ENCODE measurements around the gene GXYLT2.

The GXYLT2 gene

GRCh38 chr3:72942427-72942826, 54.6 kb downstream of the GXYLT2 start:
- no peaks in the 10 kb centered on the region for H3K27me3 ChIP-seq (ENCODE audit: control insufficient read depth, insufficient read depth, low read length)
- no peak overlapping the region for H3K4me3 ChIP-seq (ENCODE audit: low read depth, low read length)
- H3K27ac ChIP-seq (ENCODE audit: low read depth, low read length): no peak overlapping the region
- H3K9me3 ChIP-seq (ENCODE audit: control insufficient read depth, insufficient read depth, low read length): no peaks in the 10 kb centered on the region
- H3K4me1 ChIP-seq (ENCODE audit: control insufficient read depth, insufficient read depth, low read length): 0 out of 2 replicates have a peak, but pooled peaks cover 2% of the 10 kb centered on the region
- H3K9ac ChIP-seq (ENCODE audit: low read depth, low read length): no peak overlapping the region
- H3K36me3 ChIP-seq (ENCODE audit: control insufficient read depth, insufficient read depth, low read length): no peaks in the 10 kb centered on the region

DNA sequence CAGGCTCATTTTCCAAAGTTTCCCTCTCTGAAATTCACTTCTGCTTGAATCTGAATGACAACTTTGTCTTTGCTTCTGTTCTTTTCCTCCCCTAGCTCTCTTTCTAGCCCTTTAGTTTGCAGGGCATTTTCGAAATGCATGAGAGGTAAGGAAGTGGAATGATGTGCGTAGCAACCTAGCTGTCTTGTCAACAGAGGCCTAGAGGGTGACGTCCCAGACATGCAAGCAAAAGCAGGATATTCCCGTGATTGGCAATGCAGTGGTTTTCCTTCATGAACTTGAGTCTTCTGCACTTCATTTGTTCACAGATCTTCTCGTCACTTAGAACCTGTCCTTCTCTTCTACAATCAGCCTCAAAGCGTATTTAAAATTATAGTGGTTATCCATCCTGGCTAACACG, 56.9 kb downstream of the GXYLT2 start:
- no peaks in the 10 kb centered on the region for H3K27me3 ChIP-seq (ENCODE audit: control insufficient read depth, insufficient read depth, low read length)
- H3K4me3 ChIP-seq (ENCODE audit: low read depth, low read length): no peak overlapping the region
- no peaks in the 10 kb centered on the region for H3K36me3 ChIP-seq (ENCODE audit: control insufficient read depth, insufficient read depth, low read length)
- no peaks in the 10 kb centered on the region for H3K9me3 ChIP-seq (ENCODE audit: control insufficient read depth, insufficient read depth, low read length)
- no peak overlapping the region for H3K27ac ChIP-seq (ENCODE audit: low read depth, low read length)
- no peak overlapping the region for H3K9ac ChIP-seq (ENCODE audit: low read depth, low read length)
- no peaks in the 10 kb centered on the region for H3K4me1 ChIP-seq (ENCODE audit: control insufficient read depth, insufficient read depth, low read length)

DNA sequence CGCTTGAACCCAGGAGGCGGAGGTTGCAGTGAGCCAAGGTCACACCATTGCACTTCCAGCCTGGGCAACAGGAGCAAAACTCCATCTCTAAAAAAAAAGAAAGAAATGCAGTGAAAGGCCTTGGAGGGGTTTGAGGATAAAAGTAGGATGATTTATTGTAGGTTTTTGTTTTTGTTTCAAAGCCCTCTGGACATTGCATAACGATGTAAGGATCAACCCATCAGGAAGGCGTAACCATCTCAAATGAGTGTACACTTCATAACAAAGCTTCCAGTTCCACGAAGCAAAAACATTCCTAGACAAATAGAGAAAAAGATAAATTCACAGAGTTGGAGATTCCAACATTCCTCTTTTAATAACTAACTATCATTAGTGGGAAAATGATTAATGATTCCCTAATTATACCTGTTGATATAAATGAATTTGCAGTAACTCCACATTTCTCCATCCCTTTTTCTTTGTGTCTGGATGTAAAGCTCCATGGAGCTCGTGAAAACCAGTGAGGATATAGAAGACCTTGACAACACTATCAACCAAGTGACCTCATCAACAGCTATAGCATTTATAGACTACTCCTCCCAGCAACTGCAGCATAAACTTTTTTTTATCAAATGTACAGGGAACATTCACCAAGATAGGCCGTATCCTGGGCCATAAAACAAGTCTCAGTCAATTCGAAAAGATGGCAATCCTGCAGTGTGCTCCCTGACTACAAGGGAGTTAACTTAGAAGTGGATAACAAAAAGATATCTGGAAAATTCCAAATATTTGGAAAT, 60.1 kb downstream of the GXYLT2 start:
- H3K9me3 ChIP-seq (ENCODE audit: control insufficient read depth, insufficient read depth, low read length): no peaks in the 10 kb centered on the region
- no peaks in the 10 kb centered on the region for H3K27me3 ChIP-seq (ENCODE audit: control insufficient read depth, insufficient read depth, low read length)
- H3K27ac ChIP-seq (ENCODE audit: low read depth, low read length): no peak overlapping the region
- peaks cover 7% of the 10 kb centered on the region; the same call in 1 of the 2 replicates for H3K4me1 ChIP-seq (ENCODE audit: control insufficient read depth, insufficient read depth, low read length)
- no peaks in the 10 kb centered on the region for H3K36me3 ChIP-seq (ENCODE audit: control insufficient read depth, insufficient read depth, low read length)
- H3K4me3 ChIP-seq (ENCODE audit: low read depth, low read length): no peak overlapping the region
- no peak overlapping the region for H3K9ac ChIP-seq (ENCODE audit: low read depth, low read length)

DNA sequence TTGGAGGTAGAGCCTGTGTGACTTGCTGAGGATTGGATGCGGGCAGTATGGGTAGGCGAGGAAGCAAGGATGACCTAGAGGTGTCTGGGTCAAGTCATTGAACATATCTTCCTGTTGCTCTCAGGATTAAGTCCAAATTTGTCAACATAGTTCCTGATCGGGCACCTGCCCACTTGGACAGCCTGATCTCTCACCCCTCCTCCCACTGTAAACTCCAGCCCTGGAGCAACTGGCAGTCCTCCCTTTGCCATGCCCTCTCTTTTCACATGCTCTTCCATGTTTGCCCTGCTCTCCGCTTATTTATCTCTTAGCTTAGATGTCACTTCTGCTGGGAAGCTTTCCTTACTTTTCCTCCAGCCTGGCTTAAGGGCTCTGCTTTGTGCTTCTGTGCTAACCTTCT, 61.2 kb downstream of the GXYLT2 start:
- Histone ChIP-seq H3K9me3 (ENCODE audit: control insufficient read depth, insufficient read depth, low read length) (no peaks in the 10 kb centered on the region), H3K36me3 (ENCODE audit: control insufficient read depth, insufficient read depth, low read length) (no peaks in the 10 kb centered on the region), H3K4me1 (ENCODE audit: control insufficient read depth, insufficient read depth, low read length) (peaks cover 7% of the 10 kb centered on the region; the same call in 1 of the 2 replicates), H3K27me3 (ENCODE audit: control insufficient read depth, insufficient read depth, low read length) (no peaks in the 10 kb centered on the region), H3K9ac (ENCODE audit: low read depth, low read length) (no peak overlapping the region), H3K27ac (ENCODE audit: low read depth, low read length) (no peak overlapping the region), H3K4me3 (ENCODE audit: low read depth, low read length) (no peak overlapping the region)

DNA sequence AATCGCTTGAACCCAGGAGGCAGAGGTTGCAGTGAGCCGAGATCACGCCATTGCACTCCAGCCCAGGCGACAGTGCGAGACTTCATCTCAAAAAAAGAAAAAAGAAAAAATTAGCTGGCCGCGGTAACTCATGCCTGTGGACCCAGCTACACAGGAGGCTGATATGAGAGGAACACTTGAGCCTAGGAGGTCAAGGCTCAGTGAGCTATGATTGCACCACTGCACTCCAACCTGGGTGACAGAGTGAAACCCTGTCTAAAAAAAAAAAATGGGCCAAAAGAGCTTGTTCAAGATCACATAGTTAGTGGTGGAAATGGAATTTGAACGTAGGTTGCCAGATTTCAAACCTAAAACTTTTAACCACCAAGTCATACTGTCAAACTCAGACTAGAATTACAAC, 62.5 kb downstream of the GXYLT2 start:
- Histone ChIP-seq H3K4me3 (ENCODE audit: low read depth, low read length) (no peak overlapping the region), H3K4me1 (ENCODE audit: control insufficient read depth, insufficient read depth, low read length) (peaks cover 12% of the 10 kb centered on the region; the same call in 1 of the 2 replicates), H3K27ac (ENCODE audit: low read depth, low read length) (no peak overlapping the region), H3K27me3 (ENCODE audit: control insufficient read depth, insufficient read depth, low read length) (no peaks in the 10 kb centered on the region), H3K9ac (ENCODE audit: low read depth, low read length) (no peak overlapping the region), H3K9me3 (ENCODE audit: control insufficient read depth, insufficient read depth, low read length) (no peaks in the 10 kb centered on the region), H3K36me3 (ENCODE audit: control insufficient read depth, insufficient read depth, low read length) (no peaks in the 10 kb centered on the region)

GRCh38 chr3:72950801-72951200, 63.0 kb downstream of the GXYLT2 start:
- no peaks in the 10 kb centered on the region for H3K9me3 ChIP-seq (ENCODE audit: control insufficient read depth, insufficient read depth, low read length)
- no peaks in the 10 kb centered on the region for H3K36me3 ChIP-seq (ENCODE audit: control insufficient read depth, insufficient read depth, low read length)
- H3K27me3 ChIP-seq (ENCODE audit: control insufficient read depth, insufficient read depth, low read length): no peaks in the 10 kb centered on the region

DNA sequence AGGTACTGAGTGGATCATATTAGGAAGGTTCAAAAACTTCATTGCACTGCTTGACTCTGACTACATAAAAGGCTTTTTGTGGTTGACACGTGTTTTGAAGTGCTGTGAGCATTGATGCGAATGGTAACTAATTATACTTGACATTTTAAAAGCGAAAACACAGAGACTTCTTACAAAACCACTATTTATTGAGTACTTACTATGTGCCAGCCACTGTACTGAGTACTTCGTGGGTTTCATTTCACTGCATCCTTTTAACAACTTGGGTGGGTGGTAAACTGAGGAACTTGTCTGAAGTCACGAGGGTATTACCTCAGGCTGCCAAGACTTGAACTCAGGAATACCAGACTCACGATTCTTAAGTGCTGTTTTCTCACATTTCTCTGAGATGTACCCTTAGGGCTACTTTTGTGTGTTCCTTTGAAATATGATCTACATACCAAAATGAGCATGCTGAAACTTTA, 63.4 kb downstream of the GXYLT2 start:
- peaks cover 13% of the 10 kb centered on the region; the same call in 1 of the 2 replicates for H3K4me1 ChIP-seq (ENCODE audit: control insufficient read depth, insufficient read depth, low read length)
- H3K4me3 ChIP-seq (ENCODE audit: low read depth, low read length): no peak overlapping the region
- no peak overlapping the region for H3K27ac ChIP-seq (ENCODE audit: low read depth, low read length)
- H3K27me3 ChIP-seq (ENCODE audit: control insufficient read depth, insufficient read depth, low read length): no peaks in the 10 kb centered on the region
- H3K9ac ChIP-seq (ENCODE audit: low read depth, low read length): no peak overlapping the region
- no peaks in the 10 kb centered on the region for H3K9me3 ChIP-seq (ENCODE audit: control insufficient read depth, insufficient read depth, low read length)
- H3K36me3 ChIP-seq (ENCODE audit: control insufficient read depth, insufficient read depth, low read length): no peaks in the 10 kb centered on the region

More at GRCh38 chr3:72950801-72951200, 63.0 kb downstream of the GXYLT2 start:
- Histone ChIP-seq H3K4me1 (ENCODE audit: control insufficient read depth, insufficient read depth, low read length) (peaks cover 13% of the 10 kb centered on the region; the same call in 1 of the 2 replicates), H3K9ac (ENCODE audit: low read depth, low read length) (no peak overlapping the region), H3K4me3 (ENCODE audit: low read depth, low read length) (no peak overlapping the region), H3K27ac (ENCODE audit: low read depth, low read length) (no peak overlapping the region)

DNA sequence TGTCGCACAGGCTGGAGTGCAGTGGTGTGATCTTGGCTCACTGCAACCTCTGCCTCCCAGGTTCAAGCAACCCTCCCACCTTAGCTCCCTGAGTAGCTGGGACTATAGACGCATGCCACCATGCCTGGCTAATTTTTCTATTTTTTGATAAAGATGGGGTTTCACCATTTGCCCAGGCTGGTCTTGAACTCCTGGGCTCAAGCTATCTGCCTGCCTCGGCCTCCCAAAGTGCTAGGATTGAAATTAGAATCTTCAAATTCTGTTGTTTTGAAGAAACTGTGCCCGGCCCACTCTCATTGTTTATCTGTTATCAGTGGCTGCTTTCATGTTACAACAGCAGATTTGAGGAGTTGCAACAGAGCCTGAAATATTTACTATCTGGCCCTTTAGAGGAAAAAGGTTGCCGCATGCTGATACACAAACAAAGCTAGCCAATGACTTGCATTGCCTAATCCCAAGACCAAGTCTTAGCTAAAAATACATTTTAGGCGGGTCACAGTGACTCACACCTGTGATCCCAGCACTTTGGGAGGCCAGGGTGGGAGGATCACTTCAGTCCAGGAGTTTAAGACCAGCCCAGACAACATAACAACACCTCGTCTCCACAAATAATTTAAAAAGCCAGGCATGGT, 65.6 kb downstream of the GXYLT2 start:
- no peak overlapping the region for H3K9ac ChIP-seq (ENCODE audit: low read depth, low read length)
- no peaks in the 10 kb centered on the region for H3K9me3 ChIP-seq (ENCODE audit: control insufficient read depth, insufficient read depth, low read length)
- no peaks in the 10 kb centered on the region for H3K27me3 ChIP-seq (ENCODE audit: control insufficient read depth, insufficient read depth, low read length)
- H3K36me3 ChIP-seq (ENCODE audit: control insufficient read depth, insufficient read depth, low read length): no peaks in the 10 kb centered on the region
- H3K4me3 ChIP-seq (ENCODE audit: low read depth, low read length): no peak overlapping the region
- peaks cover 17% of the 10 kb centered on the region; the same call in 1 of the 2 replicates for H3K4me1 ChIP-seq (ENCODE audit: control insufficient read depth, insufficient read depth, low read length)
- peak overlapping the region; percentile 50 for H3K27ac ChIP-seq (ENCODE audit: low read depth, low read length)

- Histone ChIP-seq H3K4me3 (ENCODE audit: low read depth, low read length) (no peak overlapping the region), H3K9ac (ENCODE audit: low read depth, low read length) (no peak overlapping the region), H3K9me3 (ENCODE audit: control insufficient read depth, insufficient read depth, low read length) (no peaks in the 10 kb centered on the region), H3K27me3 (ENCODE audit: control insufficient read depth, insufficient read depth, low read length) (no peaks in the 10 kb centered on the region), H3K4me1 (ENCODE audit: control insufficient read depth, insufficient read depth, low read length) (peaks cover 11% of the 10 kb centered on the region; the same call in 1 of the 2 replicates), H3K27ac (ENCODE audit: low read depth, low read length) (peak overlapping the region; percentile 49), H3K36me3 (ENCODE audit: control insufficient read depth, insufficient read depth, low read length) (no peaks in the 10 kb centered on the region)
These were observed 69.5 kb downstream of the GXYLT2 start for GRCh38 chr3:72957297-72957696.

GRCh38 chr3:72959336-72959735, 71.5 kb downstream of the GXYLT2 start:
- Histone ChIP-seq H3K4me3 (ENCODE audit: low read depth, low read length) (no peak overlapping the region), H3K9me3 (ENCODE audit: control insufficient read depth, insufficient read depth, low read length) (no peaks in the 10 kb centered on the region), H3K4me1 (ENCODE audit: control insufficient read depth, insufficient read depth, low read length) (peaks cover 11% of the 10 kb centered on the region; the same call in 1 of the 2 replicates), H3K9ac (ENCODE audit: low read depth, low read length) (no peak overlapping the region), H3K36me3 (ENCODE audit: control insufficient read depth, insufficient read depth, low read length) (no peaks in the 10 kb centered on the region), H3K27ac (ENCODE audit: low read depth, low read length) (no peak overlapping the region), H3K27me3 (ENCODE audit: control insufficient read depth, insufficient read depth, low read length) (no peaks in the 10 kb centered on the region)

All from HUES48 (cell line).